GM21447 (cell line): ENCODE data around the gene TMC4.

Experiments used
- ATAC-seq: cut with Tn5 transposase; IDR thresholded peaks from one replicate; pipeline ENCODE4 v1.9.1; 2021; ENCODE audit not compliant: unreplicated experiment

TMC4 gene

GRCh38 chr19:54156953-54157352 is 16.0 kb downstream of the TMC4 start:
- ATAC-seq: no peak

GRCh38 chr19:54156490-54156889 is 16.5 kb downstream of the TMC4 start:
- no peak for ATAC-seq

- ATAC-seq: no peak
Observed at GRCh38 chr19:54155694-54156093, 17.3 kb downstream of the TMC4 start.

- ATAC-seq: no peak
Observed at GRCh38 chr19:54154603-54155345, 18.2 kb downstream of the TMC4 start.

GRCh38 chr19:54153731-54154326 is 19.1 kb downstream of the TMC4 start:
- no peak for ATAC-seq

GRCh38 chr19:54152878-54153524 is 20.0 kb downstream of the TMC4 start:
- no peak for ATAC-seq

GRCh38 chr19:54152267-54152666 is 20.7 kb downstream of the TMC4 start:
- ATAC-seq: no peak

- ATAC-seq: no peak
Observed at GRCh38 chr19:54151362-54152035, 21.5 kb downstream of the TMC4 start.

- ATAC-seq: no peak
Observed at GRCh38 chr19:54149021-54149812, 23.7 kb downstream of the TMC4 start.

- no peak for ATAC-seq
Observed at GRCh38 chr19:54148158-54148557, 24.8 kb downstream of the TMC4 start.

GRCh38 chr19:54147676-54148075 is 25.3 kb downstream of the TMC4 start:
- ATAC-seq: no peak

GRCh38 chr19:54145541-54146158 is 27.3 kb downstream of the TMC4 start:
- no peak for ATAC-seq

- no peak for ATAC-seq
Observed at GRCh38 chr19:54142166-54142780, 30.7 kb downstream of the TMC4 start.

- no peak for ATAC-seq
Observed at GRCh38 chr19:54141356-54141755, 31.6 kb downstream of the TMC4 start.

GRCh38 chr19:54138489-54139256 is 34.3 kb downstream of the TMC4 start:
- ATAC-seq: no peak

- ATAC-seq: no peak
Observed at GRCh38 chr19:54137699-54138488, 35.1 kb downstream of the TMC4 start, which contains the start of gene CNOT3. TSS of gene CNOT3 (plus strand) at chr19:54137762. CDS start at chr19:54142979, 5,217 bp downstream.

GRCh38 chr19:54136864-54137698 is 35.9 kb downstream of the TMC4 start:
- ATAC-seq: peak; percentile 72
